OCI-LY3 (cell line): ENCODE measurements around the gene SYPL2.

Experiments
- CTCF ChIP-seq: fragments of 200-600, 300-600 bp; sonication (generic); IDR thresholded peaks from 2 replicates; pipeline ENCODE4 v1.5.1; 2014; ENCODE audit warnings: antibody characterized with exemption, low read length, low read depth
- EZH2phosphoT487 ChIP-seq: fragments of 200-600 bp; shearing (Covaris generic); IDR thresholded peaks from 2 replicates; pipeline ENCODE4 v1.6.1; 2018; ENCODE audit warnings: antibody characterized with exemption, mixed run types, low read depth

GRCh38 chr1:109466452-109467300, at the start of gene SYPL2:
- TF ChIP-seq CTCF (no peak), EZH2phosphoT487 (no peak)
